Neuronal stem cell (in vitro differentiated cells): ENCODE results near the gene RNF135.

Experiments used
- DNase-seq: peaks from one replicate; pipeline ENCODE4 v3.0.0-alpha.2; 2013; ENCODE audit warnings: low spot score
- H2AFZ ChIP-seq: one replicate; pipeline ENCODE4 v1.6.1; 2013; ENCODE audit warnings: mild to moderate bottlenecking, low read length, inconsistent platforms
- H2AK5ac ChIP-seq: 2 replicates; pipeline ENCODE4 v1.6.1; 2013; ENCODE audit warnings: low read depth, mild to moderate bottlenecking, inconsistent platforms, low read length, moderate library complexity, mixed read lengths
- H2BK120ac ChIP-seq: 2 replicates; pipeline ENCODE4 v1.6.1; 2013; ENCODE audit warnings: low read depth, mild to moderate bottlenecking, inconsistent platforms, low read length, moderate library complexity, mixed read lengths
- H2BK12ac ChIP-seq: one replicate; pipeline ENCODE4 v1.6.1; 2013; ENCODE audit warnings: low read length, inconsistent platforms
- H2BK15ac ChIP-seq: 2 replicates; pipeline ENCODE4 v1.6.1; 2013; ENCODE audit warnings: mild to moderate bottlenecking, low read length, inconsistent platforms, mixed read lengths
- H2BK5ac ChIP-seq: one replicate; pipeline ENCODE4 v1.6.1; 2013; ENCODE audit warnings: inconsistent platforms, mild to moderate bottlenecking, low read length, moderate library complexity
- H3K14ac ChIP-seq: one replicate; pipeline ENCODE4 v1.6.1; 2013; ENCODE audit warnings: low read length, inconsistent platforms
- H3K18ac ChIP-seq: 2 replicates; pipeline ENCODE4 v1.6.1; 2013; ENCODE audit warnings: low read length, inconsistent platforms
- H3K23ac ChIP-seq: 2 replicates; pipeline ENCODE4 v1.6.1; 2013; ENCODE audit warnings: low read depth, mild to moderate bottlenecking, mixed read lengths, low read length, inconsistent platforms; ENCODE audit not compliant: poor library complexity
- H3K27ac ChIP-seq: replicated peaks from 3 replicates; pipeline ENCODE4 v1.5.1; 2013; ENCODE audit warnings: low read length, inconsistent platforms
- H3K27me3 ChIP-seq, 3 experiments: 2 replicates each; pipeline ENCODE4 v1.6.1; 2013; ENCODE audit warnings: low read length in 3 of 3, mild to moderate bottlenecking in 2 of 3, inconsistent platforms in 1 of 3, low read depth in 1 of 3, mixed read lengths in 1 of 3, moderate library complexity in 1 of 3; ENCODE audit not compliant: control insufficient read depth in 3 of 3, insufficient read depth in 3 of 3
- H3K36me3 ChIP-seq, 2 donors: replicated peaks in 1 of 2; 2 replicates each; pipeline ENCODE4 v1.6.1; 2013; ENCODE audit warnings: low read length in 2 of 2; ENCODE audit not compliant: control insufficient read depth in 2 of 2, insufficient read depth in 2 of 2
- H3K4ac ChIP-seq: 2 replicates; pipeline ENCODE4 v1.6.1; 2013; ENCODE audit warnings: inconsistent platforms, mild to moderate bottlenecking, low read length, moderate library complexity
- H3K4me1 ChIP-seq, 2 donors: 1 replicate in 1 of 2; 2 replicates in 1 of 2; pipeline ENCODE4 v1.6.1; 2013; ENCODE audit warnings: low read length in 2 of 2, low read depth in 1 of 2; ENCODE audit not compliant: control insufficient read depth in 2 of 2, insufficient read depth in 1 of 2
- H3K4me2 ChIP-seq: one replicate; pipeline ENCODE4 v1.6.1; 2013; ENCODE audit warnings: mild to moderate bottlenecking, low read length, inconsistent platforms; ENCODE audit not compliant: insufficient read depth, poor library complexity, severe bottlenecking
- H3K4me3 ChIP-seq, 2 donors: 2 replicates each; pipeline ENCODE4 v1.5.1; 2013; ENCODE audit warnings: low read length in 2 of 2, mild to moderate bottlenecking in 2 of 2, inconsistent platforms in 1 of 2, moderate library complexity in 1 of 2
- H3K79me1 ChIP-seq: one replicate; pipeline ENCODE4 v1.6.1; 2013; ENCODE audit warnings: low read depth, mild to moderate bottlenecking, inconsistent platforms, low read length, moderate library complexity
- H3K9ac ChIP-seq: one replicate; pipeline ENCODE4 v1.6.1; 2013; ENCODE audit warnings: mild to moderate bottlenecking, low read depth, low read length, inconsistent platforms; ENCODE audit not compliant: poor library complexity
- H3K9me3 ChIP-seq, 2 donors: replicated peaks in 1 of 2; 2 replicates each; pipeline versions ENCODE3 to v1.6.1; 2013; ENCODE audit warnings: low read length in 2 of 2, mild to moderate bottlenecking in 2 of 2, inconsistent platforms in 1 of 2, low read depth in 1 of 2, mixed read lengths in 1 of 2, moderate library complexity in 1 of 2; ENCODE audit not compliant: control insufficient read depth in 2 of 2, insufficient read depth in 1 of 2
- H4K8ac ChIP-seq: one replicate; pipeline ENCODE4 v1.6.1; 2013; ENCODE audit warnings: low read depth, mild to moderate bottlenecking, inconsistent platforms, low read length, moderate library complexity
- H4K91ac ChIP-seq: one replicate; pipeline ENCODE4 v1.6.1; 2013; ENCODE audit warnings: low read length, low read depth, mild to moderate bottlenecking, inconsistent platforms; ENCODE audit not compliant: poor library complexity
- WGBS, 2 donors: extraction: QIAGEN DNeasy Blood & Tissue Kit; methylation state at CpG; one replicate each; pipeline ENCODE4 v1.1.7; 2013; ENCODE audit warnings: missing lambda C conversion rate in 2 of 2, mixed read lengths in 1 of 2; ENCODE audit not compliant: insufficient read length in 2 of 2, insufficient replicate concordance in 1 of 2; ENCODE audit errors: extremely low coverage in 2 of 2; 5-methylcytosine and 5-hydroxymethylcytosine counted together

RNF135 gene

DNA sequence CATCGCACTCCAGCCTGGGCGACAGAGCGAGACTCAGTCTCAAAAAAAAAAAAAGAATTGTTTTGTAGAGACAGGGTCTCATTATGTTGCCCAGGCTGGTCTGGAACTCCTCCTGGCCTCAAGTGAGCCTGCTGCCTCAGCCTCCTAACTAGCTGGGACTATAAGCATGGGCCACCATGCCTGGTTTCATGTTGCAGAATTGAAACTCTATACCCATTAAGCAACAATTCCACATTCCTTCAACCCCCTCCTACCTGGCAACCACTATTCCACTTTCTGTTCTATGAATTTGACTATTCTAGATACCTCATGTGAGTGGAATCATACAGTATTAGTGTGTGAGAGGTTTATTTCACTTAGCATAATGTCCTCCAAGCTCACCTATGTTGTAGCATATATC is 24.5 kb downstream of the RNF135 start:
- DNase-seq: no peak

DNA sequence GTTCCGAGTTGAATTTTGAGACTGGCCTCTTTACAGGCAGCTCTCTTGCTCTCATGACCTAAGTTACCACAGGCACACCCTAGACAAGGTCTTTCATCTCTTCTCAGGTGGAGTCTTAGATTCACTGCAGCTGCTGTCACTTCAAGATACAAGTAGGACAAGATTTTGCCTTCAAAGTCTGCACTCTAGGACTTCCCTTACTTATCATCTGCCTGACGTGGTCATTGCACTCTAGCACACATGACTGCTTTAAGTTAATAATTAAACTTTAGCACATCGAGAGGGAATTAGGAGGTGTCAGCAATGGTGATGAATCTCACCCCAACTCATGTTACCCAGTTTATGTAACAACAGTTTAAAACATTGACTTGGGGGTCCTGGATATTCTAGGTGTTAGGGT is 25.6 kb downstream of the RNF135 start:
- Histone ChIP-seq H3K27ac (no peak overlapping the region), H2BK12ac (no peak overlapping the region), H3K14ac (no peak overlapping the region), H3K4me1 (no peaks in the 10 kb centered on the region), H3K9ac (no peak overlapping the region), H3K9me3 (no peaks in the 10 kb centered on the region), H3K79me1 (no peaks in the 10 kb centered on the region), H3K23ac (no peak overlapping the region), H3K4ac (no peak overlapping the region), H3K4me2 (no peak overlapping the region), H2AFZ (no peak overlapping the region), H2BK15ac (no peak overlapping the region), H4K8ac (no peak overlapping the region), H4K91ac (no peak overlapping the region), H3K18ac (no peak overlapping the region), H3K27me3 (no peaks in the 10 kb centered on the region), H2BK5ac (no peak overlapping the region), H3K36me3 (peaks cover 0 to 3% of the 10 kb centered on the region in 2 donors), H2BK120ac (no peak overlapping the region), H3K4me3 (no peak overlapping the region), H2AK5ac (no peak overlapping the region)
- no peak for DNase-seq
- WGBS, 2 donors: no CpG with 5 or more reads among the region's 3 CpGs

More for the DNA sequence above, 24.5 kb downstream of the RNF135 start:
- H2BK120ac ChIP-seq: no peak overlapping the region
- no peak overlapping the region for H2BK5ac ChIP-seq
- H3K4ac ChIP-seq: no peak overlapping the region
- H2BK15ac ChIP-seq: no peak overlapping the region
- H2AFZ ChIP-seq: no peak overlapping the region
- no peaks in the 10 kb centered on the region for H3K79me1 ChIP-seq
- no peak overlapping the region for H3K4me3 ChIP-seq
- no peak overlapping the region for H4K91ac ChIP-seq
- H4K8ac ChIP-seq: no peak overlapping the region
- no peak overlapping the region for H3K18ac ChIP-seq
- H3K27ac ChIP-seq: no peak overlapping the region
- no peak overlapping the region for H3K14ac ChIP-seq
- no peak overlapping the region for H2BK12ac ChIP-seq
- no peak overlapping the region for H2AK5ac ChIP-seq
- H3K9ac ChIP-seq: no peak overlapping the region
- H3K4me1 ChIP-seq: no peaks in the 10 kb centered on the region
- no CpG with 5 or more reads among the region's 3 CpGs for WGBS, 2 donors
- no peaks in the 10 kb centered on the region for H3K9me3 ChIP-seq
- H3K4me2 ChIP-seq: no peak overlapping the region
- H3K27me3 ChIP-seq: no peaks in the 10 kb centered on the region
- peaks cover 0 to 3% of the 10 kb centered on the region in 2 donors for H3K36me3 ChIP-seq
- H3K23ac ChIP-seq: no peak overlapping the region

DNA sequence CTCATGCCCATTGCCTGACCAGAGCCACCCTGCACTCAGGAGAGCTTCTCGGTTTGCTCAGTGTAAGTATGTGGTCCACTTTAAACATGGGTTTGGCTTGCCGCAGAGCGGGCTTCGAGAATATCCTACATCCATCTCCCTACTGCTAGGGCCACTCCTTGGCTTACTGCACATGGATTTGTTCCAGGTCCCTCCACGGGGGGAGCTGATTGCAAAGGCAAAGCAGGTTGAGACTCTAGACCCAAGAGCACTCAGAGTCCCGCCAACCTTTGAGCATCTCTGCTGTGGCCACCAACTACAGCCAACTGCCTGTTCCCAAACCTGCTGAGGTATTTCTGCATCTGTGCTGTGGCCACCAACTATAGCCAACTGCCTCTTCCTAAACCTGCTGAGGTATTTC is 26.4 kb downstream of the RNF135 start:
- Histone ChIP-seq H3K4me2 (no peak overlapping the region), H3K4ac (no peak overlapping the region), H2BK15ac (no peak overlapping the region), H3K9me3 (no peaks in the 10 kb centered on the region), H4K8ac (no peak overlapping the region), H3K27me3 (no peaks in the 10 kb centered on the region), H2AK5ac (no peak overlapping the region), H3K36me3 (peaks cover 0 to 3% of the 10 kb centered on the region in 2 donors), H3K18ac (no peak overlapping the region), H3K79me1 (no peaks in the 10 kb centered on the region), H2BK120ac (no peak overlapping the region), H3K14ac (no peak overlapping the region), H2BK12ac (no peak overlapping the region), H3K4me1 (no peaks in the 10 kb centered on the region), H2BK5ac (no peak overlapping the region), H3K9ac (no peak overlapping the region), H2AFZ (no peak overlapping the region), H3K4me3 (peak overlapping the region in 1 of 2 donors; percentile 26), H3K23ac (no peak overlapping the region), H3K27ac (no peak overlapping the region), H4K91ac (no peak overlapping the region)
- WGBS, 2 donors: no CpG with 5 or more reads among the region's 6 CpGs
- no peak for DNase-seq

DNA sequence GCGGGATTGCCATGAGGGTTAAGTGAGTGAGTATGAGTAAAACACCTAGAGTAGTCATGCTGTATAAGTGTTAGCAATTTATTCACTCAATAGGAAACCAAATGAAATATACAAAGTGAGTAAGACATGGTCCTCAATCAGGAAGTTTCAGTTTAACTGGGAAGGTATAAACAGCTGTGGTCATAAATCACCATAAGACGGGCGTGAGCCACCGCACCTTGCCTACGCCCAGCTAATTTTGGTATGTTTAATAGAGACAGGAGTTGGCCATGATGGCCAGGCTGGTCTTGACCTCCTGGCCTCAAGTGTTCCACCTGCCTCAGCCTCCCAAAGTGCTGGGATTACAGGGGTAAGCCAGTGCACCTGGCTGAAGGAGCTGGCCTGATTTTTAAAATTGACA is 27.0 kb downstream of the RNF135 start:
- no peak overlapping the region for H2BK12ac ChIP-seq
- no peak overlapping the region for H2AK5ac ChIP-seq
- H2BK120ac ChIP-seq: no peak overlapping the region
- H3K9me3 ChIP-seq: no peaks in the 10 kb centered on the region
- peaks cover 0 to 3% of the 10 kb centered on the region in 2 donors for H3K36me3 ChIP-seq
- no peak overlapping the region for H3K23ac ChIP-seq
- no peaks in the 10 kb centered on the region for H3K4me1 ChIP-seq
- H2AFZ ChIP-seq: no peak overlapping the region
- DNase-seq: no peak
- no peaks in the 10 kb centered on the region for H3K79me1 ChIP-seq
- H3K4me3 ChIP-seq: no peak overlapping the region
- H4K8ac ChIP-seq: no peak overlapping the region
- H3K9ac ChIP-seq: no peak overlapping the region
- no CpG with 5 or more reads among the region's 5 CpGs for WGBS, 2 donors
- no peak overlapping the region for H2BK5ac ChIP-seq
- H4K91ac ChIP-seq: no peak overlapping the region
- H3K18ac ChIP-seq: no peak overlapping the region
- no peak overlapping the region for H3K4ac ChIP-seq
- H3K4me2 ChIP-seq: no peak overlapping the region
- no peak overlapping the region for H2BK15ac ChIP-seq
- no peaks in the 10 kb centered on the region for H3K27me3 ChIP-seq
- H3K14ac ChIP-seq: no peak overlapping the region
- no peak overlapping the region for H3K27ac ChIP-seq
